PFSK-1 (cell line): ENCODE data around the gene SLC38A10.

Source experiments
- FOXP2 ChIP-seq: optimal IDR thresholded peaks from 2 replicates; pipeline ENCODE3; 2011; ENCODE audit warnings: borderline replicate concordance, control low read depth, inconsistent platforms; ENCODE audit not compliant: insufficient read depth; ENCODE audit errors: extremely low read length, extremely low read depth
- POLR2AphosphoS5 ChIP-seq: IDR thresholded peaks from 2 replicates; pipeline ENCODE4 v1.6.1; 2012; ENCODE audit warnings: low read depth, mild to moderate bottlenecking, control low read depth, low read length, moderate library complexity
- SIN3A ChIP-seq: IDR thresholded peaks from 2 replicates; pipeline ENCODE4 v1.6.1; 2012; ENCODE audit warnings: mild to moderate bottlenecking, low read length, moderate library complexity, borderline replicate concordance; ENCODE audit not compliant: insufficient read depth
- TAF1 ChIP-seq: IDR thresholded peaks from 2 replicates; pipeline ENCODE4 v1.6.1; 2012; ENCODE audit warnings: low read length, control low read depth, borderline replicate concordance; ENCODE audit not compliant: insufficient read depth
- TF ChIP-seq, protein P1 (sequence below), 2 experiments: IDR thresholded peaks; 2 replicates each; pipeline versions ENCODE4 v1.6.1 to v1.8.0; 2011 to 2012; ENCODE audit warnings: low read depth in 2 of 2, low read length in 2 of 2, control low read depth in 1 of 2, inconsistent platforms in 1 of 2, mild to moderate bottlenecking in 1 of 2, moderate library complexity in 1 of 2; ENCODE audit not compliant: insufficient read depth in 1 of 2

The SLC38A10 gene

DNA sequence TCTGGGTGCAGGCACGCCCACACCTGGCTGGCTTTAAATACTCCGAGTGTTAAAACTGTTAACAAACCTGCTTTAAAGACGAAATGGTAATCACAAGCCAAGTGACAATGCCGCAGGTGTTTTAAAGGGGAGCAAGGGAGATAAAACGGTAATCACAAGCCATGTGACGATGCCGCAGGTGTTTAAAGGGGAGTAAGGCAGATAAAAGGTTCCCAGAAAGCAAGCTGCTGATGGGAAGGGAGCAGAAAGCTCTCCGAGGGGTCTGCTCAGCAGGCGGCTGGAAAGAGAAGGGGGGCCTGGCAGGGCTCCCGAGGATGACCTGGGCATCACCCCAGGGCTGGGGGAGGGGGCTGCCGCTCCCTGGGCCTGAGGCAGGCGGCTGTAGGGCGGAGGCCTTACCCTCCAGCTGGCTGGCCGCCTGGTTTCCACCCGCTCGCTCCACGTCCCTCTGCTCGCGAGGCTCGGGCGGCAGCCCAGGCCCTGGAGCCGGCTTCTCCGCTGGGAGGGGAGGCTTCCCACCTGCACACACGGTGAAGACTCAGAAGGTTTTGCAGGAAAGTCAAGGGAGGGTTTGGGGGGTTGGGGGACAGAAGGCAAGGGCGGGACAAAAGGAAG is 43.9 kb downstream of the SLC38A10 start:
- TF ChIP-seq SIN3A = no peak
- no peak for TF ChIP-seq TAF1
- TF ChIP-seq, protein P1, sequence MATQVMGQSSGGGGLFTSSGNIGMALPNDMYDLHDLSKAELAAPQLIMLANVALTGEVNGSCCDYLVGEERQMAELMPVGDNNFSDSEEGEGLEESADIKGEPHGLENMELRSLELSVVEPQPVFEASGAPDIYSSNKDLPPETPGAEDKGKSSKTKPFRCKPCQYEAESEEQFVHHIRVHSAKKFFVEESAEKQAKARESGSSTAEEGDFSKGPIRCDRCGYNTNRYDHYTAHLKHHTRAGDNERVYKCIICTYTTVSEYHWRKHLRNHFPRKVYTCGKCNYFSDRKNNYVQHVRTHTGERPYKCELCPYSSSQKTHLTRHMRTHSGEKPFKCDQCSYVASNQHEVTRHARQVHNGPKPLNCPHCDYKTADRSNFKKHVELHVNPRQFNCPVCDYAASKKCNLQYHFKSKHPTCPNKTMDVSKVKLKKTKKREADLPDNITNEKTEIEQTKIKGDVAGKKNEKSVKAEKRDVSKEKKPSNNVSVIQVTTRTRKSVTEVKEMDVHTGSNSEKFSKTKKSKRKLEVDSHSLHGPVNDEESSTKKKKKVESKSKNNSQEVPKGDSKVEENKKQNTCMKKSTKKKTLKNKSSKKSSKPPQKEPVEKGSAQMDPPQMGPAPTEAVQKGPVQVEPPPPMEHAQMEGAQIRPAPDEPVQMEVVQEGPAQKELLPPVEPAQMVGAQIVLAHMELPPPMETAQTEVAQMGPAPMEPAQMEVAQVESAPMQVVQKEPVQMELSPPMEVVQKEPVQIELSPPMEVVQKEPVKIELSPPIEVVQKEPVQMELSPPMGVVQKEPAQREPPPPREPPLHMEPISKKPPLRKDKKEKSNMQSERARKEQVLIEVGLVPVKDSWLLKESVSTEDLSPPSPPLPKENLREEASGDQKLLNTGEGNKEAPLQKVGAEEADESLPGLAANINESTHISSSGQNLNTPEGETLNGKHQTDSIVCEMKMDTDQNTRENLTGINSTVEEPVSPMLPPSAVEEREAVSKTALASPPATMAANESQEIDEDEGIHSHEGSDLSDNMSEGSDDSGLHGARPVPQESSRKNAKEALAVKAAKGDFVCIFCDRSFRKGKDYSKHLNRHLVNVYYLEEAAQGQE (IDR thresholded peaks at IDR 0.05; ENCODE audit: insufficient read depth in 1 of 2, low read depth in 2 of 2, low read length in 2 of 2) = no peak
- TF ChIP-seq FOXP2 = no peak
- no peak for TF ChIP-seq POLR2AphosphoS5

DNA sequence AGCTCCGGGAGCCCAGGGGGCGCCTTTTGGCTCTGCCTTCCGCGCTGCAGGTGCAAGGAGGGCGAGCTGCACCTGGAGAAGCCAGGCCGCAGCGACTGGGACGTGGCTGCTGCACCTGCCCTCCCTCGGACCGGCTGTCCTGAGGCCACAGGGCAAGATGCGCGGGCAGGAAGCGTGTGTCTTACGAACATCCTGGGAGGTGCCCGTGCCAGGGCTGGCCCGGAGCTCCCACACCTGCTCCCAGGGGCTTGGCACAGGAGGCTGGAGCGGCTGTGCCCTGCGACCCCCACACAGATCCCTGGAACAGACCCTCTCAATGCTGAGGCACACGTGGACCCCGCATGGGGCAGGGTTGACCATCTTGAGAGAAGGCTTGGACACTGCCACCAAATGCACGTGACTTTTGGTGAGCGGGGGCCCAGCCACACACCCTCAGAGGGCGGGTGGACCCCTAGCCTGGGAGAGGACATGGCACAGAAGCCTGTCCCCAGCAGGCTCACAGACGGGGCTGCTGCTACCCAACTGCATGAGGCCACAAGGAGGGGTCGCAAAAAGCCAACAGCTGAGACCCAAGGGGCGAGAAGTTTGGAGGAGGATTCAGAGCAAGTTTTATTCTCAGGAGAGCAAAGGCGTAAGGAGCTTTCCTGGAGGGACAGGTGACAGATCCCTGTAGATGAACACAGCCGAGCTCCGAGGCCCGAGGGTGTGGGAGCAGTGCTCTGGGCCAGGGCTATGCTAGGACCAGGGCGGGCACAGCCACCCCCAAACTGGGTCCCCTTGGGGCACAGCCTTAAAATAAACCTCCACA is 44.6 kb downstream of the SLC38A10 start:
- TF ChIP-seq TAF1 (no peak), FOXP2 (no peak), POLR2AphosphoS5 (no peak), SIN3A (no peak)
- TF ChIP-seq, protein P1 (IDR thresholded peaks at IDR 0.05; ENCODE audit: insufficient read depth in 1 of 2, low read depth in 2 of 2, low read length in 2 of 2) = no peak

DNA sequence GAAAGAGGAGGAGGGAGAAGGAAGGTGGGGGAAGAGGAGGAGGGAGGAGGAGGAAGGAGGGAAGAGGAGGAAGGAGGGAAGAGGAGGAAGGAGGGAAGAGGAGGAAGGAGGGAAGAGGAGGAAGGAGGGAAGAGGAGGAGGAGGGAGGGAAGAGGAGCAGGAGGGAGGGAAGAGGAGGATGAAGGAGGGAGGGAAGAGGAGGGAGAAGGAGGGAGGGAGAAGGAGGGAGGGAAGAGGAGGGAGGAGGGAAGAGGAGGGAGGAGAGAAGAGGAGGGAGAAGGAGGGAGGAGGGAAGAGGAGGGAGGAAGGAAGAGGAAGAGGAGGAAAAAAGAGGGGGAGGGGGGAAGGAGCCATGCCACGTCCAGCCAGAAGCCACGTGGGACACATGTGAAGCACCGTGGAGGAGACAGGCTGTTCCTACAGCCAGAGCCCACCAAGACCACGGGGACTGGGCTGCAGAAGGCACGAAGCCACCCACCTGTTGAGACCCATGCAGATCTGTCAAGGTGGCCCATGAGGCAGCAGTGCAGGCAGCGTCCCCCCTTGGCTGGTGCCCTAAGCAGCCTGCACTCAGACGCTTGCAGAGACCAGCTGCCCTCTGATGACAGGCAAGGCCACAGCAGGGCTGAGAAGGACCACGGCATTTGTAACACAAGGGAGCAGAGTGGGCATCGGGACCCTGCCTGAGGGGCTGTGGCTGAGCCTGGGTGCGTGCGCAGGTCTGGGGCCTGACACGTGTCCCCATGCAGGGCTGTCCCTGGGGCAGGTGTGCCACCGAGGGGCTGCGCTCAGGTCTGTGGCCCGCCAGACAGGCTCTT is 45.7 kb downstream of the SLC38A10 start:
- TF ChIP-seq POLR2AphosphoS5 (no peak), FOXP2 (no peak), SIN3A (no peak), TAF1 (no peak)
- TF ChIP-seq, protein P1 (IDR thresholded peaks at IDR 0.05; ENCODE audit: insufficient read depth in 1 of 2, low read depth in 2 of 2, low read length in 2 of 2) = no peak

DNA sequence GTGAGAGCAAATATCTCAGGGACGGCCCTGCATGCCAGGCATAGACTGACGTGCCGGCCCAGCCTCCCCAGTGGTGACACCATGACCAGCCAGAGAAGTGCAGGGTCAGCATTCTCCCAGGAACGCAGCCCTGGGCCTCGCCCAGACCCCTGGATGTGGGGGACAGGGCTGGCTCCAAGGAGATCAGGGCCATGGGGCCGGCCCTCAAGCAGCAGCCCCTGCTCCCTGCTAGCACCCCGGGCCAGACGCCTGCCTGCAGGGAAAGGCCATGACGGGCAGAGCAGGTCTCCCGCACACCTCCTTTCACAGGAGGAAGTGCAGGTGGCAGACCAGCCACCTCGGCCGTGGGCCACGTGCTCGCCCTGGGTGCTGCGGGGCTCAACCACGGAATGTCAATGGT is 46.5 kb downstream of the SLC38A10 start:
- TF ChIP-seq, protein P1 (IDR thresholded peaks at IDR 0.05; ENCODE audit: insufficient read depth in 1 of 2, low read depth in 2 of 2, low read length in 2 of 2) = no peak
- TF ChIP-seq SIN3A (no peak), TAF1 (no peak), POLR2AphosphoS5 (no peak), FOXP2 (no peak)
